Colon (tissue), 2 donors: ENCODE results near the gene ARID3A.

Experiments
- FAIRE-seq: peaks from 2 replicates; lab custom pipeline; 2012; peaks lifted over from hg19 to GRCh38; lab: Jason Lieb, UNC
- donor health status: control.
- donor health status: control.

Gene ARID3A

GRCh38 chr19:990119-990571 is 64.3 kb downstream of the ARID3A start:
- no peak for FAIRE-seq

- FAIRE-seq: no peak
Observed at GRCh38 chr19:990746-991145, 64.9 kb downstream of the ARID3A start.

- no peak for FAIRE-seq
Observed at GRCh38 chr19:991174-991931, 65.5 kb downstream of the ARID3A start.

- FAIRE-seq: no peak
Observed at GRCh38 chr19:991932-992669, 66.3 kb downstream of the ARID3A start.

GRCh38 chr19:992670-993055 is 66.8 kb downstream of the ARID3A start:
- FAIRE-seq: no peak

GRCh38 chr19:993361-993830 is 67.6 kb downstream of the ARID3A start:
- FAIRE-seq: no peak

GRCh38 chr19:993831-994393 is 68.1 kb downstream of the ARID3A start:
- no peak for FAIRE-seq

- no peak for FAIRE-seq
Observed at GRCh38 chr19:994516-994915, 68.7 kb downstream of the ARID3A start.

- no peak for FAIRE-seq
Observed at GRCh38 chr19:995051-995827, 69.4 kb downstream of the ARID3A start.

GRCh38 chr19:996051-996838 is 70.4 kb downstream of the ARID3A start:
- no peak for FAIRE-seq

GRCh38 chr19:998064-998463 is 72.2 kb downstream of the ARID3A start:
- FAIRE-seq: no peak

GRCh38 chr19:999379-999719 is 73.5 kb downstream of the ARID3A start:
- no peak for FAIRE-seq

GRCh38 chr19:1000095-1000494 is 74.3 kb downstream of the ARID3A start, which contains the start of gene GRIN3B:
GRIN3B (plus strand) TSS chr19:1000419; CDS start chr19:1000438, 19 bp downstream.
- FAIRE-seq: no peak

GRCh38 chr19:1000591-1001537 is 75.0 kb downstream of the ARID3A start:
- no peak for FAIRE-seq

GRCh38 chr19:1001538-1002166 is 75.8 kb downstream of the ARID3A start:
- no peak for FAIRE-seq

GRCh38 chr19:1002600-1002999 is 76.8 kb downstream of the ARID3A start:
- FAIRE-seq: no peak

- no peak for FAIRE-seq
Observed at GRCh38 chr19:1003283-1003682, 77.4 kb downstream of the ARID3A start.

- FAIRE-seq: no peak
Observed at GRCh38 chr19:1004204-1004802, 78.5 kb downstream of the ARID3A start.
